SK-N-MC (cell line): ENCODE measurements around the gene EXOC3L4.

Experiments
- EZH2 ChIP-seq: fragments of 200-600 bp; sonication (generic); IDR thresholded peaks from one replicate; pipeline ENCODE4 v1.6.1; 2017; ENCODE audit warnings: antibody characterized with exemption
- FOXP2 ChIP-seq: optimal IDR thresholded peaks from 2 replicates; pipeline ENCODE3; 2011; ENCODE audit warnings: mild to moderate bottlenecking, moderate library complexity; ENCODE audit not compliant: insufficient read depth; ENCODE audit errors: extremely low read length, control extremely low read depth
- POLR2AphosphoS5 ChIP-seq: IDR thresholded peaks from 2 replicates; pipeline ENCODE4 v1.6.1; 2012; ENCODE audit warnings: mild to moderate bottlenecking, low read depth, low read length, borderline replicate concordance

GRCh38 chr14:103101257-103101962 lies 6.9 kb downstream of the EXOC3L4 start:
- TF ChIP-seq POLR2AphosphoS5 (no peak), EZH2 (no peak), FOXP2 (no peak)
